Fibroblast of skin of left quadriceps (primary cell): ENCODE measurements around the gene CYP1A2.

Source experiments
- DNase-seq, 2 experiments: peaks; one replicate each; pipeline ENCODE4 v3.0.0-alpha.2; 2013; ENCODE audit warnings: low read depth in 2 of 2

Gene CYP1A2

DNA sequence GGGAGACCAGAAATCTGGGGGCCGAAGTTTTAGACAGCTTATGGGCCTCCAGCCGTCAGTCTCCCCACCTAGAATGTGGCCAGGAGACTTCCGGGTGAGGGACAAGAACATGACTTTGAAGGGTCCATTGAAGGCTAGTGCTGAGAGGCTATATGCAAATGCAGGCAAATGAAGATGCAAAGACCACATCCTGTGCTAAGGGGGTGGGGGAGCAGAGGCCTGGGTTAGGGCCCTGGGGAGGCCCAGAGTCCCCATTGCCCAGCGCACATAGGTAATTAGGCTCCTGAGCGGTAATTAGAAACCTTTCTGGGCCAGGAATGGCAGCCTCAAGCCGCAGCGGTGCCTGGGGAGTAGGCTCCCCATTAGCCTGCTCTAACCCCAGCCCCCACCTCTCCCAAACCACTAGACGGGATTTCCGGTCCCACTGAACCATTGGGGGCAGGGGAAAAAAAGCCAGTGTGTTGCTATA, 40.1 kb downstream of the CYP1A2 start:
- no peak for DNase-seq

DNA sequence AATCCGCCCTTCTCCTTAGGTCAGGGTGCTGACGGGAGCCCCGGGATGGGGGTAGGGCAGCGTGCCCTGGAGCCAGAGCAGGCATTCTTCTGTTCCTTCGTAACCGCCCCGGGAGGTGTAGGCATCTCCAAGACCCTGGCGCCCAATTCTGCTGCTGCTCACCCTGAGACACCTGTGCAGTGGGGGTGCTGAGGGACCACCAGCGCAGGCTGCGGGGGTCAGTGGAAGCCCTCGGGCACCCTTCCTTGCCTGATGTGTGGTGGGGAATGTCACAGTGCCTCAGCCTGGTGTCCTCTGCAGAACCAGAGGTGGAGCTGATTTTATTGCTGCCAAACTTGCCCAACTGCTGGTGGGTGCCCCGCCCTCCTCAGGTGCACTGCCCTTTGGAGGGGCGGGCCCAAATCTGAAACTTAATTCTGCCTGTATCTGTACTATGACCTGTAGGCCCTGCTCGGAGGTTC, 40.6 kb downstream of the CYP1A2 start:
- DNase-seq = no peak

DNA sequence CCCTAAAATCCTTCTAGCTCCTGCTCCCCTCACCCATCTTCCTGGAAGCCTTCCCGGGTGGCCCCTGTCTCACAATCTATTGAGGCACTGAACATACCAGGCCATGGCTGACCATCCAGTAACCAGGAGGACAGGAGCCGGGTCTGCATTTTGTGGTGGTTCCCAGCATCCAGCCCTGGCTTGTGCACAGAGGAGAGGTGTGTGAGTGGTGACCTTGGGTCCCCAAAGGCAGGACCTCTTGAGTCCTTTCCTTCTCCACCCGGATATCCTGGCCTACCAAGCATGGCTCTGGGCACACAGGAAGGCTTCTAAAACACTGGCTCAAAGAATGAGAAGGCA, 41.1 kb downstream of the CYP1A2 start:
- DNase-seq = no peak

DNA sequence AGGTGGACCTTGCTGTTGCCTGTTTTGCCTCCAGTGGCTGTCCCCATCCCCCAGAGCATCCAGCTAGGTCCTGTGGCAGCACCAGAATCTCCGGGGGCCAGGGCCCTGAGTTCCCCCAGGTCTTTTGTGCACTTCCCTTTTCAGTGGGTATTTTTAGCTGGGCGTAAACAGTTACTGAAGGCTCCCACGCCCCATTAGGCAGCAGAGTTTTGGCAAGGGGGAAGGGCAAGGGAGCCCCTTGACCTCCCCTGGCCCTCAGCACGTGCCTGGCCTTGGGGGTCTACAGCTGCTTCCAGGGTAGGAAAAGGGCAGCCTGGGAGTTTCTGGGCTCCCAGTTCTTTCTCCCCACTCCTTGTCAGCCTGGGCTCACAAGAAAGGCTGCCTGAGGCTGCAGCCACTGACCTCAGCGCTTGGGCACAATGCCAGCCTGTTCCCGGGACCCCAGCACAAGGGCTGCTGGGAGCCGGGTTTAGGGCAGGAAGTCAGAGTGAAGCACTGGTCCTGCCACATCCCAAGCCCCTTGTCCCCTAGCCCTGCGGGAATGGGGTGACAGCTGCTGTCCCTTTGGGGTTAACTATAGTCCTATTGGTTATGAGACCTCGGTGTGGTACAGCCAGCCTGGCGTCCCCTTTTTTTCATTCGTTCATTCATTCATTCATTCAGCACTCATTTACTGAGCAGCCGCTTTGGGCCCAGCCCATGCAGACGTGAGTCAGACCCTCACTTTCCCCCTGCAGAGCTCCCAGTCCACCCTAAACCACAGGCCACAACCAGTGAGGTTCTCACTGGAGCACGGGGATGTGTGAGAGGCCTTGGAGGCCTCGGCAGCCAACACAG, 41.7 kb downstream of the CYP1A2 start:
- DNase-seq = no peak

DNA sequence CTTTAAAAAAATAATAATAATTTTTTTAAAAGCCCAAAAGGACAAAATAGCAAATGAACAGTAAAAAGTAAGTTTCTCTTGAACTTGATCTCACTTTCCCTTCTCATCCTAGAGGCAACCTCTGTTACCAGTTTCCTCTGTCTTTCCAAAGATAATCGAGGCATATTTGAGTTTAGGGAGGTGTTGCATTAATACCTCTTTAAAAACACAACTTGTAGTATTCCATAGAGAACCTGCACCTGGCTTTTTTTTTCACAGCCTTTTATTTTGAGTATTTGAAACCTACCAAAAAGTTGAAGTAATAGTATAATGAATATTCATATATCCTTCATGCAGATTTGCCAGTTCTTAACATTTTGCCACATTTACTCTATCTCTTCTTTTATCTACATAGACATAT, 42.4 kb downstream of the CYP1A2 start:
- no peak for DNase-seq

DNA sequence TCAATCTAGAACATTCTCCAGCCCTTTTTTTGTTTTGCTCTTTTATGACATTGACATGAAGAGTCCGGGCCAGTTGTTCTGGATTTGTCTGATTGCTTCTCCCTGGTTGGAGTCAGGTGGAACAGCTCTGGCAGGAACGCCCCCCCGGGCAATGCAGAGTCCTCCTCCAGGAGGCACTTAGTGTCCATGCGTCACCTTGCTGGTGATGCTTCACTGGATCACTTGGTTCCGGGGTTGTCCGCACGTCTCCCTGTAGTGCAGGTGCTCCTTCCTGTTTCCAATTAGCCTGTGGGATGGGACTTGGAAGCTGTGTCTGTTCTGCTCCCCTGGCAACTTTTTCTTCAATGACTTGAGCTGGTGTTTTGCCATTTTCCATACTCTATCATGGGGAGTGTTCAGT, 43.0 kb downstream of the CYP1A2 start:
- DNase-seq = no peak

DNA sequence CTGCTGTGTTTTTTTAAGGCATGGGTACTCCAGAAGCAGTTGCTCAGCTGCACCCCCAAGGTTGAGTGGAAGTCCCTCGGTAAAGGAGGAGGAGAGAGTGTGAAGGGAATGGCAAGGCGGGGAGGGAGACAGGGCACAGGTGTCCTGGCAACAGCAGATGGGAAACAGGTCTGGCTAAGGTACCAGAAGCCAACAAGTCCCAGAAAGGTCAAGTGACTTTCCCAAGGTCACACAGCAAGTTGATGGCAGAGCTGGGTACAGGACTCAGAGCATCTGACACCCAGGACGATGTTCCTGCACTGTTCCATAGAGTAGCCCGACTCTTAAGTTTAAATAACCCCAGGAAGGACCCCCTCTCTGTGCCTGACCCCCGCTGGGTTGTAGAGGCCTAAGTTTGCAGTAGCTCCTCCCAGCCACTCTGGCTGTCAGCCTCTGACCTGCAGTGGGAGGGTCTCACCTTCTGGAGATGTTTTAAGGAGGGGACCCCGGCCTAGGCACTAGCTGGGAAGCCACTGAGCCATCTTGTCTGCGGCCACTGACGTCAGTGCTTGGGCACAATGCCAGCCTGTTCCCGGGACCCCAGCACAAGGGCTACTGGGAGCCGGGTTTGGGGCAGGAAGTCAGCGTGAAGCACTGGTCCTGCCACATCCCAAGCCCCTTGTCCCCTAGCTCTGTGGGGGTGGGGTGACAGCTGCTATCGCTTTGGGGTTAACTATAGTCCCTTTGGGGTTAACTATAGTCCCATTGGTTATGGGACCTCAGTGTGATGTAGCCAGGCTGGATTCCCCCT, 43.8 kb downstream of the CYP1A2 start:
- DNase-seq = no peak

DNA sequence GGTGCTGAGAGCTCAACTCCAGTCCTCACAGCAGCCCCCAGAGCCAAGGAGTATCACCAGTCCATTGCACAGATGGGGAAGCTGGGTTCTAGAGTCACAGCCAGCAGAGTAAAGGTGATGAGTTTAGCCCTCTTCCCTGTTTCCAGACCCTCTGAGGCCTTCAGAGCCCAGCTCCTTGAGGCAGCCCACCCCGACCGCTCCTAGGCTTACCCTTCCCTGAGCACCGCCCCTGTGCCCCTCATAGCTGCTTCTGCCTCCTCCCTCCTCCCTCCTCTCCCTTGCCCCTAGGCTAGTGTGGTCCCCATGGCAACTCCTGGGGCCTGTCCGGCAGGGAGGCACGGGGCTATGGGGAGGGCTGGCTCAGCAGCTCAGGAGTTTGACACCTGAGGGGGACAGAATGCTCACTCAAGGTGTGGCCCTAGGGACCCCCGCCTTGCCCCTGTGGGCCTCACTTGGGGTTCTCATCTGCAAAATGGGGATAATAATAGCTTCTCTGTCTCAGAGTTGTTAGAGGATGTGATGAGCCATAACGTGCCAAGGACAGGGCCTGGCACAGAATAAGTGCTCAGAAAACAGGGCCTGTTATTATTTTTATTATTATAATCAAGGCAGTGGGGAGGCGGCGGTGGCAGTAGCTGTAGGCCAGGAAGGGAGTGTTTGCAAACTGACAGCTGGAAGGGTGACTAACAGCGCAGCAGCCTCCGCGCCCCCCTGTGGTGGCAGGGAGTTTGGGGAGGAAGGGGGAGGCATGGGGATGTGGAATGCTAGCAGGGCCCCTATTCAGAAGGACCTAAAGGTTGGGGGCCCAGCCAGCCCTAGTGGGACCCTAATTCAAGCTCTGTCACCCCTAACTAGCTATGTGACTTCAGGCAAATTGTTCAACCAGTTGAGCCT, 44.7 kb downstream of the CYP1A2 start:
- DNase-seq = no peak

DNA sequence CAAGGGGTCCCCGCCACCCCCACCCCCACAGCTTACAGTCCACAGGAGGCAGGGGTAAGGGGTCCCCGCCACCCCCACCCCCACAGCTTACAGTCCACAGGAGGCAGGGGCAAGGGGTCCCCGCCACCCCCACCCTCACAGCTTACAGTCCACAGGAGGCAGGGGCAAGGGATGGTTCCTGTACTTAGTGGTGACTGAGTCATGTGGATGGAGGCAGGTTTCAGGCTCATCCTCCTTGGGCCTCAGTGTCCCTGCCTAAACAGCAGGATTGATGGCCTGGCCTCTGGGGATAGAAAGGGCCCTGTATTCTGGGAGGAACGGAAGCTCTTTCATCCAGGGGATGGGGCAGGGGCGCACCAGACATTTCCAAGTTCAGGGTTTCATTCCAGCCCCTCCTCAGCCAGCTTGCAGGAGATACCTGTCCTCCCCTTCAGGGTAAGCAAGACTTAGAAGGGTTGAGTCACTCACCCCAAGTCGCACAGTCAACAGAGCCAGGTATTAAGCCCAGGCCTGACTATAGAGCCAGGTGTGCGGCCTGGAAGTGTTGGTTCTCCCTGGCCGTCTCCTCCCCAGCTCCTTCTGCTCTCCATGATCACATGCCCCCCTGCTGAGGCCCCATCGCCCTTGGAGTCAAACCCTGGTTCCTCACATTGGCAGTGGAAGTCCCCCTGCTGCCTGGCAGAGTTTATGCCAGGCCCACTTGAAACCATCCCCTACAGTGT, 45.8 kb downstream of the CYP1A2 start:
- no peak for DNase-seq

DNA sequence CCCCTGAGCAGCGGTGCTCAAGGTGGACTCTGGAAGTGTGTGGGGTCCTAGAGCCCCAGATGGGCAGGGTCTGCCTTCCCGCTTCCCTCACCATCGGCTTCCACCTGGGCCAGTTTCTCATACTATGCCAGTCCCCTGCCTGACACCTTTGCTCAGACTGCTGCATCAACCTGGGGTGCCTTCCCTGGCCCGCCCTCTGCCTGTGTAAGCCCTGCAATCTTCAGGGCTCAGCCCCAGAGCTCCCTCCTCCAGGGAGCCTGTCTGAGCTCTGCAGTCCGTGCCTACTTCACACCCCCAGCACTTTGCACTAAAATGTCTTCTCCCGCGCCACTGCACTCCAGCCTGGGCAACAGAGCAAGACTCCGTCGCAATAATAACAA, 46.3 kb downstream of the CYP1A2 start:
- no peak for DNase-seq

DNA sequence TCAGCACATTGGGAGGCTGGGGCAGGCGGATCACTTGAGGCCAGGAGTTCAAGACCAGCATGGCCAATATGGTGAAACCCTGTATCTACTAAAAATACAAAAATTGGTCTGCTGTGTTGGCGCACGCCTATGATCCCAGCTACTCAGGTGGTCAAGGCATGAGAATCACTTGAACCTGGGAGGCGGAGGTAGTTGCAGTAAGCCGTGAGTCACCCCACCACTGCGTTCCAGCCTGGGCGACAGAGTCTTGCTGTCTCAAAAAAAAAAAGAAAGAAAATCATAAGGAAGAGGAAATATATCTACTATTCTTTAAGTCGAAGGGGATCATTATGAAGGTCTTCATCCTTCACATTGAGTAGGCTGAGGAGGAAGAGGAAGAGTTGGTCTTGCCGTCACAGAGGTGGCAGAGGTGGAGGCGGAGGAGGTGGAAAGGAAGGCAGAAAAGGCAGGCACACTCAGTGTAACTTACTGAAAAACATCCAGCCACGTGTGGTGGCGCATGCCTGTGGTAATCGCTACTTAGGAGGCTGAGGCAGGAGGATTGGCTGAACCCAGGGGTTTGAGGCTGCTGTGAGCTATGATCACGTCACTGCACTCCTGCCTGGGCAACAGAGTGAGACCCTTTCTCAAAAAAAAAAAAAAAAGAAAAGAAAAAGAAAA, 47.5 kb downstream of the CYP1A2 start:
- no peak for DNase-seq

DNA sequence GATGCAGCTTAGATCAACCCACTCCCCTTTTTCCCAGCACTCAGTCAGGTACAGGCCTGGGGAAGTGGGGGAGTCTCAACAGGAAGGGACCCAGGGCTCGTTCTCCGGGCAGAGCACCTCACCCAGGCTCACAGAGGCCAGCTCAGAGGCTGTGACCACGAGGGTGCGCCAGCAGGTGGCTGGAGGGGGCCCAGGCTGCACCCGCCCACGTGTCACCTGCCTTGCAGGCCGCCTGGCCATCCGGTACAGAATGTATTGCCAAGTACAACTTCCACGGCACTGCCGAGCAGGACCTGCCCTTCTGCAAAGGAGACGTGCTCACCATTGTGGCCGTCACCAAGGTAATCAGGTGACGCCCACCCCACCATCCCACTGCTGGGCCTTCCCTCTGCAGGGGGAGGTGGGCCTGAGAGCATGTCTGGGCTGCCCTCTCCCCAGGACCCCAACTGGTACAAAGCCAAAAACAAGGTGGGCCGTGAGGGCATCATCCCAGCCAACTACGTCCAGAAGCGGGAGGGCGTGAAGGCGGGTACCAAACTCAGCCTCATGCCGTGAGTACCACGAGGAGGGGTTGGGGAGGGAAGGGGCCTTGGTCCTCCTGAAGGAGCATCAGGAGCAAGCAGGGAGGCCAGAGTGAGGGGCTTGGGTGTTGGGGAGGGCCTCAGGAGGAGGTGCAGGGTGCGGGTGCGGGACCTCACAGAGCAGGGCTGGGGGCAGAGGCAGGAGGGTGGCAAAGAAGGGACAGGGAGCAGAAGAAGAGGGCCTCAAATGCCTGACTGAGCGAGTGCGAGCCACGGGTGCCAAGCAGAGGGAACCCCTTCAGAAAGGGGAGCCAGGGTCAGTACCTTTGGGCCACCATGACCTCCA, 50.0 kb downstream of the CYP1A2 start:
- no peak for DNase-seq

DNA sequence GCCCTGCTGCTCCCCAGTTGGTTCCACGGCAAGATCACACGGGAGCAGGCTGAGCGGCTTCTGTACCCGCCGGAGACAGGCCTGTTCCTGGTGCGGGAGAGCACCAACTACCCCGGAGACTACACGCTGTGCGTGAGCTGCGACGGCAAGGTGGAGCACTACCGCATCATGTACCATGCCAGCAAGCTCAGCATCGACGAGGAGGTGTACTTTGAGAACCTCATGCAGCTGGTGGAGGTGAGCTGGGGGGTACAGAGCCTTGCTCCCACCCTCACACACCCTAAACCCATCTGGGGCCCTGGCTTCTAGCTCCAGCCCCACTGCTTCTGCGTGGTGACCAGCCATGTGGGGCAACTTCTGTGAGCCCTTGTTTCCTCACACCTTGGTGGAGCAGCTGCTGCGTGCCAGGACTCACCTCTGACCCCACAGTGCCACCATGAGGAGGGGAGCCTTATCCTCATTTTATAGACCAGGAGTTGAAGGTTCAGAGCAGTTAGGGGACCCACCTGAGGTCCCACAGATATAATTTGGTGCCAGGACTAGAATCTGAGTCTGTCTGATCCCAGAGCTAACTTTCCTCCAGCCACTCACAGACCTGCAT, 50.7 kb downstream of the CYP1A2 start:
- DNase-seq = no peak

DNA sequence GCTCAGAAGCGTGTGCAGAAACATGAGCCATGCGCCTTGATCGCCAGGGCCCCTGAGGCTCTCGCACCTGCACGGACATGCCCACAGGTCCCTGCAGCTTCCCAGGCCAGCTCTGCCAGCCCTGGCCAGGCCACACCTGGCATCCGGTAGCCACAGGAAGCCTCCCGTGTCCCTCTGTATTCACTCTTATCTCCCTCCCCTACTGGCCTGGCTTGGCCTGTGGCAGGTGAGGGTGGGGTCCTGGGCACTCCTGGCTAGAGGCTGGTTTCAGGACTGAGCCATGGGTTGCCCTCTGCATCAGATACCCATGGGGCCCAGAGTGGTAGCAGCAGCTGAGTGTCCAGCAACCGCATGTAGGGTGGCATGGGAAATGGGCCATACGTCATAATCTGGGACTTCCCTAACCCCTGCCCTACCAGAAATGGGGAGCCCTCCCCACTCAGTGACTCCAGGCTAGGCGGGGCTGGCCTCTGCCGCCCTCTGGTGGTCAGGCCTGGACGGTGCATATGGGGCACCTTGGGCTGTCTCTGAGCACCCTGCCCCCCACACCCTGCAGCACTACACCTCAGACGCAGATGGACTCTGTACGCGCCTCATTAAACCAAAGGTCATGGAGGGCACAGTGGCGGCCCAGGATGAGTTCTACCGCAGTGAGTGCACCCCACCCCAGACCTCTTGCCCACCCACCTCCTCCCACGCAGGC, 51.4 kb downstream of the CYP1A2 start:
- DNase-seq = no peak

DNA sequence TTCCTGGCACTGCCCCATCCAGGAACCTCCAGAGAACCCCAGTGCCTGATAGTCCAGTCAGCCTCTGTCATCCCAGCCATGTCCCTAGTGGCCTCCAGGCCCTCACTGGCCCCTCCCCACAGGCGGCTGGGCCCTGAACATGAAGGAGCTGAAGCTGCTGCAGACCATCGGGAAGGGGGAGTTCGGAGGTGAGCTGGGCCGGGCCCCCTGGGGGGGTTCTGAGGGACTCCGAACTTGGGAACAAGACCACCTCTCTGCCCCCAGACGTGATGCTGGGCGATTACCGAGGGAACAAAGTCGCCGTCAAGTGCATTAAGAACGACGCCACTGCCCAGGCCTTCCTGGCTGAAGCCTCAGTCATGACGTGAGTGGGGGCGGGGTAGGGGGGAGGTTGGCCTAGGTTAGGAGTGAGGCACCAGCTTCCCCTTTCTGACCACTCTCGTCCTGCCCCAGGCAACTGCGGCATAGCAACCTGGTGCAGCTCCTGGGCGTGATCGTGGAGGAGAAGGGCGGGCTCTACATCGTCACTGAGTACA, 52.0 kb downstream of the CYP1A2 start:
- no peak for DNase-seq

DNA sequence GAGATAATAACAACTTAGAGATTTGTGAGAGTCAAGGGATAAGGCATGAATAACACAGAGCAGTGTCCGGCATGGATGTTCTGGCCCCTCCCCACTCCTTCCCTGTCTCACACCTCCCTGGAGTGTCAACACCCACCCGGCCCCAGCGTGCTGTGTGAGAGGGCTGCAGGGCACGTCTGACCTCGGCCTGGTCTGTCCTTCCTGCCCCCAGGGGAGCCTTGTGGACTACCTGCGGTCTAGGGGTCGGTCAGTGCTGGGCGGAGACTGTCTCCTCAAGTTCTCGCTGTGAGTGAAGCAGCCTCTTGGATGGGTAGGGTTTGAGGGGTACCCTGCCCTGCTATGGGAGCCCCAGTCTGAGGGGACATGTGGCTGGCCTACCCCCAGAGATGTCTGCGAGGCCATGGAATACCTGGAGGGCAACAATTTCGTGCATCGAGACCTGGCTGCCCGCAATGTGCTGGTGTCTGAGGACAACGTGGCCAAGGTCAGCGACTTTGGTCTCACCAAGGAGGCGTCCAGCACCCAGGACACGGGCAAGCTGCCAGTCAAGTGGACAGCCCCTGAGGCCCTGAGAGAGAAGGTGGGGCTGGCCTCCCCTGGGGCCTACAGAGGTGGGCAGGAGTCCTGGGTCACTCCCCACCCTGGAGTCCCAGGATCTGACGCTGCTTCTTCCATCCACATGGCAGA, 52.8 kb downstream of the CYP1A2 start:
- no peak for DNase-seq

DNA sequence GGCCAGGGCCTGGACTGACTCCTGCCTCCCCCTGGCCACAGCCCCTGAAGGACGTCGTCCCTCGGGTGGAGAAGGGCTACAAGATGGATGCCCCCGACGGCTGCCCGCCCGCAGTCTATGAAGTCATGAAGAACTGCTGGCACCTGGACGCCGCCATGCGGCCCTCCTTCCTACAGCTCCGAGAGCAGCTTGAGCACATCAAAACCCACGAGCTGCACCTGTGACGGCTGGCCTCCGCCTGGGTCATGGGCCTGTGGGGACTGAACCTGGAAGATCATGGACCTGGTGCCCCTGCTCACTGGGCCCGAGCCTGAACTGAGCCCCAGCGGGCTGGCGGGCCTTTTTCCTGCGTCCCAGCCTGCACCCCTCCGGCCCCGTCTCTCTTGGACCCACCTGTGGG, 53.6 kb downstream of the CYP1A2 start:
- no peak for DNase-seq

DNA sequence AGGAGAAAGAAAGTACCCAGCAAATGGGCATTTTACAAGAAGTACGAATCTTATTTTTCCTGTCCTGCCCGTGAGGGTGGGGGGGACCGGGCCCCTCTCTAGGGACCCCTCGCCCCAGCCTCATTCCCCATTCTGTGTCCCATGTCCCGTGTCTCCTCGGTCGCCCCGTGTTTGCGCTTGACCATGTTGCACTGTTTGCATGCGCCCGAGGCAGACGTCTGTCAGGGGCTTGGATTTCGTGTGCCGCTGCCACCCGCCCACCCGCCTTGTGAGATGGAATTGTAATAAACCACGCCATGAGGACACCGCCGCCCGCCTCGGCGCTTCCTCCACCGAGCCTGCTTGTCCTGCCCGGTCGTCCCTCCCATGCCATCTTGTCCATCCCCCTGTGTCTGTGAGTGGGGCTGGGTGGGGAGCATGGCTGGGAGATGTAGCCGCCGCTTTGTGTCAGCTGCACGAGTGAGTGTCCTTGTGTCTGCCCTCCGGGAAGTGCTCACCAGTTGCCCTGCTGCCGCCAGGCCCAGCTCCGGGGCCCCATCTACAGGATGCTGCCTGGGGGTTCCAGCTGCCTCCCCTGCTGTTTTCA, 54.3 kb downstream of the CYP1A2 start:
- DNase-seq = no peak
